ENCODE results near the gene NUFIP1.

NUFIP1 gene

DNA sequence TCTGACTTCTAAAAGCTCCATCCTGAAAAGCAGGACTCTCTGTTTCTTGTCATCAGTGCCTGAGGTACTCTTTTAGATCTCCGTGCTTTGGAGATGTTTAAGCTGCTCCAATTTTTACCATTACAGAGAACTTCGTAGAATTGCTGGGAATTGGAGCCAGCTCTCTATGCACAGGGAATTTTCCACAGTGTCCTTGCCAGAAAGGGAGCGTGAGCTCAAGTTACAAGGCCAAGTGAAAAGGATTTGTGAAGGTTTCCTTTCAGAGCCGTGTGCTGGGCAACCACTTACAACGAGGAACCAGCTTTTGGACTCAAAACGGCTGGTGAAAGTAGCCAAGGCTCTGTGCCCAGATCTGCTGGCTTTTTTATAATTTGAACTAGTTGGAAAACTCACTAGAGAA, 82.6 kb downstream of the NUFIP1 start:
- no peaks in the 10 kb centered on the region for H3K4me1 ChIP-seq (ENCODE audit: insufficient read depth, low read length, poor library complexity, severe bottlenecking)
- H3K4me2 ChIP-seq (ENCODE audit: low read depth, low read length, poor library complexity, severe bottlenecking) = no peak overlapping the region
- H3K79me2 ChIP-seq (ENCODE audit: insufficient read depth, low read length) = no peaks in the 10 kb centered on the region
- TF ChIP-seq, protein P1, sequence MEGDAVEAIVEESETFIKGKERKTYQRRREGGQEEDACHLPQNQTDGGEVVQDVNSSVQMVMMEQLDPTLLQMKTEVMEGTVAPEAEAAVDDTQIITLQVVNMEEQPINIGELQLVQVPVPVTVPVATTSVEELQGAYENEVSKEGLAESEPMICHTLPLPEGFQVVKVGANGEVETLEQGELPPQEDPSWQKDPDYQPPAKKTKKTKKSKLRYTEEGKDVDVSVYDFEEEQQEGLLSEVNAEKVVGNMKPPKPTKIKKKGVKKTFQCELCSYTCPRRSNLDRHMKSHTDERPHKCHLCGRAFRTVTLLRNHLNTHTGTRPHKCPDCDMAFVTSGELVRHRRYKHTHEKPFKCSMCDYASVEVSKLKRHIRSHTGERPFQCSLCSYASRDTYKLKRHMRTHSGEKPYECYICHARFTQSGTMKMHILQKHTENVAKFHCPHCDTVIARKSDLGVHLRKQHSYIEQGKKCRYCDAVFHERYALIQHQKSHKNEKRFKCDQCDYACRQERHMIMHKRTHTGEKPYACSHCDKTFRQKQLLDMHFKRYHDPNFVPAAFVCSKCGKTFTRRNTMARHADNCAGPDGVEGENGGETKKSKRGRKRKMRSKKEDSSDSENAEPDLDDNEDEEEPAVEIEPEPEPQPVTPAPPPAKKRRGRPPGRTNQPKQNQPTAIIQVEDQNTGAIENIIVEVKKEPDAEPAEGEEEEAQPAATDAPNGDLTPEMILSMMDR (conservative IDR thresholded peaks at IDR 0.05; ENCODE audit: low read length) = no peak
- TF ChIP-seq EZH2phosphoT487 (IDR thresholded peaks at IDR 0.05; ENCODE audit: borderline replicate concordance) = no peak
- no peaks in the 10 kb centered on the region for H4K20me1 ChIP-seq (ENCODE audit: insufficient read depth, low read length, poor library complexity, severe bottlenecking)
- no peaks in the 10 kb centered on the region for H3K36me3 ChIP-seq (ENCODE audit: insufficient read depth, low read length)
- no peaks in the 10 kb centered on the region for H3K9me2 ChIP-seq (replicated peaks; ENCODE audit: low read depth, low read length)
- no peak overlapping the region for H2AFZ ChIP-seq (ENCODE audit: low read length)
- no peak overlapping the region for H3K9ac ChIP-seq (ENCODE audit: low read depth, low read length, poor library complexity, severe bottlenecking)
- H3F3A ChIP-seq (ENCODE audit: low read depth) = no peaks in the 10 kb centered on the region
- 0 out of 2 replicates have a peak, but pooled peaks cover 7% of the 10 kb centered on the region for H3K9me3 ChIP-seq (ENCODE audit: insufficient read depth, low read depth, low read length)
- H3K27me3 ChIP-seq (ENCODE audit: insufficient read depth, low read length, poor library complexity, severe bottlenecking) = no peaks in the 10 kb centered on the region
- H3K4me3 ChIP-seq (ENCODE audit: low read length, poor library complexity, severe bottlenecking) = no peak overlapping the region

DNA sequence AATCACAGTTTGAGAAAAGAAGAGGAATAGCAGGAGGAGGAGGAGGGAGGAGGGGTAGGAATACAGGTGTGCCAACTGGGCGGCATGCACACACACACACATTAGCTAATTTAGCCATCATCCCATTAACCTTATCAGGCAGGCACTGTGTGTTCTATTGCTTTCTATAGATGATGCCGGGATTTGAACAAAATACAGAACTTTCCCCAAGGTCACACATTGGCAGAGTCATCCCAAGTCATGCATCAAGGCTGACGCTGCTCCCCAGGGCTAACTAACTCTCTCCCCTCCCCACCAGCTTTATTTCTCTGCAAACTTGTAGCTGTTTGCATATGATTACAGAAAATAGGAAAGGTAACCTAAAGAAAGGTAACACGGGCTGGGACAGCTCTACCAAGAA, 83.0 kb downstream of the NUFIP1 start:
- Histone ChIP-seq H3K9me3 (ENCODE audit: insufficient read depth, low read depth, low read length) (0 out of 2 replicates have a peak, but pooled peaks cover 2% of the 10 kb centered on the region), H3K9ac (ENCODE audit: low read depth, low read length, poor library complexity, severe bottlenecking) (no peak overlapping the region), H3F3A (ENCODE audit: low read depth) (no peaks in the 10 kb centered on the region), H2AFZ (ENCODE audit: low read length) (no peak overlapping the region), H3K4me3 (ENCODE audit: low read length, poor library complexity, severe bottlenecking) (no peak overlapping the region), H3K27me3 (ENCODE audit: insufficient read depth, low read length, poor library complexity, severe bottlenecking) (no peaks in the 10 kb centered on the region), H3K9me2 (replicated peaks; ENCODE audit: low read depth, low read length) (no peaks in the 10 kb centered on the region), H3K36me3 (ENCODE audit: insufficient read depth, low read length) (no peaks in the 10 kb centered on the region), H4K20me1 (ENCODE audit: insufficient read depth, low read length, poor library complexity, severe bottlenecking) (no peaks in the 10 kb centered on the region), H3K4me2 (ENCODE audit: low read depth, low read length, poor library complexity, severe bottlenecking) (no peak overlapping the region), H3K4me1 (ENCODE audit: insufficient read depth, low read length, poor library complexity, severe bottlenecking) (no peaks in the 10 kb centered on the region), H3K79me2 (ENCODE audit: insufficient read depth, low read length) (no peaks in the 10 kb centered on the region)
- TF ChIP-seq EZH2phosphoT487 (IDR thresholded peaks at IDR 0.05; ENCODE audit: borderline replicate concordance) = no peak
- TF ChIP-seq, protein P1 (conservative IDR thresholded peaks at IDR 0.05; ENCODE audit: low read length) = no peak

DNA sequence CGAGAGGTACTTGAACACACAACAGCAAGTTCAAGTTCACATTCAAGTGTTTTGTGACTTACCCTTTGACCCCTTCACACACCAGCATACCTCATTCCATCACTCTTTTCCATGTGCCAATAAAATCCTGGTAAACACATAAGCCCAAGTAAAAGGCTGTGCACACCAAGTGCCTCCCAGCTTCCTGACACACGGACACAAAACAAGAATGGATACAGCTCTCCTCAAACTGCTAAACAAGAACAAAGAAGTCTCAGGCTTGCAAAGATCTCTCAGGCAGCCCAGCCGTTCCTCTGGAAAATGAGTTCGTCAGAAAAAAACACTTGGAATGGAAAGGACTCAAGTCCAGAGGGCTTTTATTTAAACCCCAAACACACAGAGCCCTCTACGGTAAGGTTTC, 83.7 kb downstream of the NUFIP1 start:
- H2AFZ ChIP-seq (ENCODE audit: low read length) = no peak overlapping the region
- no peaks in the 10 kb centered on the region for H3K9me2 ChIP-seq (replicated peaks; ENCODE audit: low read depth, low read length)
- H3K4me1 ChIP-seq (ENCODE audit: insufficient read depth, low read length, poor library complexity, severe bottlenecking) = no peaks in the 10 kb centered on the region
- no peak overlapping the region for H3K4me3 ChIP-seq (ENCODE audit: low read length, poor library complexity, severe bottlenecking)
- H3K4me2 ChIP-seq (ENCODE audit: low read depth, low read length, poor library complexity, severe bottlenecking) = no peak overlapping the region
- no peaks in the 10 kb centered on the region for H3F3A ChIP-seq (ENCODE audit: low read depth)
- no peaks in the 10 kb centered on the region for H4K20me1 ChIP-seq (ENCODE audit: insufficient read depth, low read length, poor library complexity, severe bottlenecking)
- no peaks in the 10 kb centered on the region for H3K27me3 ChIP-seq (ENCODE audit: insufficient read depth, low read length, poor library complexity, severe bottlenecking)
- no peaks in the 10 kb centered on the region for H3K79me2 ChIP-seq (ENCODE audit: insufficient read depth, low read length)
- no peaks in the 10 kb centered on the region for H3K36me3 ChIP-seq (ENCODE audit: insufficient read depth, low read length)
- H3K9ac ChIP-seq (ENCODE audit: low read depth, low read length, poor library complexity, severe bottlenecking) = no peak overlapping the region
- TF ChIP-seq EZH2phosphoT487 (IDR thresholded peaks at IDR 0.05; ENCODE audit: borderline replicate concordance) = no peak
- TF ChIP-seq, protein P1 (conservative IDR thresholded peaks at IDR 0.05; ENCODE audit: low read length) = no peak
- H3K9me3 ChIP-seq (ENCODE audit: insufficient read depth, low read depth, low read length) = no peaks in the 10 kb centered on the region
